ENCODE results near the gene PSMD2. TPM values are rescaled to one million over a fixed set of nuclear protein-coding genes. Genes with fewer than 3 reads are reported as not detected.

Gene PSMD2
- total RNA-seq, 1 donor from 2014 or later, result 255 TPM

GRCh38 chr3:184327171-184327570 is 28.1 kb downstream of the PSMD2 start:
- no peaks in the 10 kb centered on the region for H3K4me1 Mint-ChIP-seq (ENCODE audit: unreplicated experiment)
- H3K9me3 Mint-ChIP-seq, result no peaks in the 10 kb centered on the region
- TF ChIP-seq CTCF (conservative IDR thresholded peaks at IDR 0.05), result no peak
- H3K27ac Mint-ChIP-seq, result no peak overlapping the region
- no peak for DNase-seq (ENCODE audit: extremely low spot score, unreplicated experiment)
- peaks cover 45% of the 10 kb centered on the region for H3K36me3 Mint-ChIP-seq
- H3K4me3 Mint-ChIP-seq, result no peak overlapping the region
- H3K27me3 Mint-ChIP-seq, result no peaks in the 10 kb centered on the region

GRCh38 chr3:184328516-184328915 is 29.5 kb downstream of the PSMD2 start:
- Mint-ChIP-seq H3K27ac (peak overlapping the region; percentile 43), H3K9me3 (no peaks in the 10 kb centered on the region), H3K36me3 (peaks cover 46% of the 10 kb centered on the region), H3K27me3 (no peaks in the 10 kb centered on the region), H3K4me1 (ENCODE audit: unreplicated experiment) (no peaks in the 10 kb centered on the region), H3K4me3 (no peak overlapping the region)
- no peak for DNase-seq (ENCODE audit: extremely low spot score, unreplicated experiment)
- TF ChIP-seq CTCF (conservative IDR thresholded peaks at IDR 0.05), result no peak

GRCh38 chr3:184332370-184333090 is 33.5 kb downstream of the PSMD2 start:
- Mint-ChIP-seq H3K4me1 (ENCODE audit: unreplicated experiment) (peaks cover 14% of the 10 kb centered on the region), H3K9me3 (no peaks in the 10 kb centered on the region), H3K27ac (peak overlapping the region; percentile 98), H3K36me3 (peaks cover 33% of the 10 kb centered on the region), H3K4me3 (peak overlapping the region; percentile 37), H3K27me3 (no peaks in the 10 kb centered on the region)
- DNase-seq (ENCODE audit: extremely low spot score, unreplicated experiment), result no peak
- TF ChIP-seq CTCF (conservative IDR thresholded peaks at IDR 0.05), result no peak

GRCh38 chr3:184333190-184333589 is 34.1 kb downstream of the PSMD2 start:
- H3K4me3 Mint-ChIP-seq, result no peak overlapping the region
- H3K27me3 Mint-ChIP-seq, result no peaks in the 10 kb centered on the region
- no peaks in the 10 kb centered on the region for H3K9me3 Mint-ChIP-seq
- DNase-seq (ENCODE audit: extremely low spot score, unreplicated experiment), result no peak
- H3K27ac Mint-ChIP-seq, result peak overlapping the region; percentile 98
- peaks cover 21% of the 10 kb centered on the region for H3K4me1 Mint-ChIP-seq (ENCODE audit: unreplicated experiment)
- TF ChIP-seq CTCF (conservative IDR thresholded peaks at IDR 0.05), result no peak
- H3K36me3 Mint-ChIP-seq, result peaks cover 35% of the 10 kb centered on the region

GRCh38 chr3:184333700-184334099 is 34.7 kb downstream of the PSMD2 start:
- peaks cover 31% of the 10 kb centered on the region for H3K36me3 Mint-ChIP-seq
- peaks cover 23% of the 10 kb centered on the region for H3K4me1 Mint-ChIP-seq (ENCODE audit: unreplicated experiment)
- H3K27ac Mint-ChIP-seq, result peak overlapping the region; percentile 98
- peak overlapping the region; percentile 57 for H3K4me3 Mint-ChIP-seq
- H3K27me3 Mint-ChIP-seq, result no peaks in the 10 kb centered on the region
- no peak for TF ChIP-seq CTCF (conservative IDR thresholded peaks at IDR 0.05)
- no peak for DNase-seq (ENCODE audit: extremely low spot score, unreplicated experiment)
- no peaks in the 10 kb centered on the region for H3K9me3 Mint-ChIP-seq

All from type B pancreatic cell (in vitro differentiated cells).